Tibial artery (tissue), 4 donors: ENCODE measurements around the gene HMCN2.

Experiments used
- DNase-seq, 2 donors: peaks; one replicate each; pipeline ENCODE4 v3.0.0-alpha.2; 2019
- H3K27ac ChIP-seq, 2 donors: fragments of 200-600 bp; sonication (generic) in 1 of 2; 1 replicate in 1 of 2; 2 replicates in 1 of 2; pipeline ENCODE4 v1.5.1; 2018 to 2019; ENCODE audit warnings: mild to moderate bottlenecking in 1 of 2
- H3K27me3 ChIP-seq, 2 donors: fragments of 200-600 bp; sonication (generic) in 1 of 2; one replicate each; pipeline versions ENCODE4 v1.5.1 to v1.6.0; 2016 to 2019
- H3K36me3 ChIP-seq, 3 donors: fragments of 200-600 bp; sonication (generic) in 2 of 3; one replicate each; pipeline ENCODE4 v1.5.1; 2016 to 2019; ENCODE audit warnings: mild to moderate bottlenecking in 2 of 3
- H3K4me1 ChIP-seq, 4 donors: fragments of 200-600 bp; sonication (generic) in 2 of 4; 1 replicate in 3 of 4; 2 replicates in 1 of 4; pipeline ENCODE4 v1.5.1; 2016 to 2019
- H3K4me3 ChIP-seq, 2 donors: fragments of 200-600 bp; sonication (generic) in 1 of 2; 1 replicate in 1 of 2; 2 replicates in 1 of 2; pipeline ENCODE4 v1.5.1; 2018 to 2019; ENCODE audit warnings: mild to moderate bottlenecking in 2 of 2
- H3K9me3 ChIP-seq, 3 donors: fragments of 200-600 bp; sonication (generic) in 1 of 3; one replicate each; pipeline ENCODE4 v1.5.1; 2016 to 2019
- CTCF ChIP-seq, 2 experiments: fragments of 200-600 bp in 1 of 2; fragments of 450-650 bp in 1 of 2; IDR thresholded peaks; one replicate each; pipeline ENCODE4 v1.5.1; 2017 to 2019; ENCODE audit warnings: antibody characterized with exemption in 2 of 2, mild to moderate bottlenecking in 1 of 2, moderate library complexity in 1 of 2
- intact Hi-C: fragments of 100-400 bp; cut with DNase I; formaldehyde crosslinking; loops from one replicate; pipeline ENCODE4 v1.15.0; 2023; ENCODE audit warnings: low total_unique reads

HMCN2 gene

DNA sequence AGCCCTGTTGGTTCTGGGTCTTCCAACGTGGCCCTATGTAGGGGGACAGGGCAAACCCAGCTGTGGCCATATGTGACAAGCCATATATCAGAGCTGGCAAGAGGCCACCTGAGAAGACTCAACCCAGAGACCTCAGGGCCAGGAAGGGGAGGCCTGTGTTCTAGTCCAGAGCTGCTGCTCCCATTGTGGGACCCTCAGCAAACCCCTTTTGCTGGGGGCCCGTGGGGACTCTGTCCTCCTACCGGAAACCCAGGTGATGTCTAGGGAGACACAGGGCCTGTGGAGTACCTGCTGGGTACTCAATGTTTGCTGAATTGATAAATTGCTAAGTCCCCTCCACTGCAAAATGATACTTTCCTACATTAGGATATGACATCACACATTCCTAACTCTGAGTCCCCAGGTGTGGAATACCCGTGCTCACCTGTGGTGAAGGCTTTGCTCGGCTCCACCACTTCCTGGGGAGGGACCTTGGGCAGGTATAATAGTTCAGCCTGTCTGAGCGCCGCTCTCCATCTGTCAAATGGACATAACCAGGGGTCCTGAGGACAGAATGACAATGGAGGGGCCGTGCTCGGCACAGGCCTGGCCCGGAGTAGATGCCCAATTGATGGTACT lies 140.8 kb downstream of the HMCN2 start:
- no peak overlapping the region for H3K4me3 ChIP-seq
- TF ChIP-seq CTCF (IDR thresholded peaks at IDR 0.05), result no peak

DNA sequence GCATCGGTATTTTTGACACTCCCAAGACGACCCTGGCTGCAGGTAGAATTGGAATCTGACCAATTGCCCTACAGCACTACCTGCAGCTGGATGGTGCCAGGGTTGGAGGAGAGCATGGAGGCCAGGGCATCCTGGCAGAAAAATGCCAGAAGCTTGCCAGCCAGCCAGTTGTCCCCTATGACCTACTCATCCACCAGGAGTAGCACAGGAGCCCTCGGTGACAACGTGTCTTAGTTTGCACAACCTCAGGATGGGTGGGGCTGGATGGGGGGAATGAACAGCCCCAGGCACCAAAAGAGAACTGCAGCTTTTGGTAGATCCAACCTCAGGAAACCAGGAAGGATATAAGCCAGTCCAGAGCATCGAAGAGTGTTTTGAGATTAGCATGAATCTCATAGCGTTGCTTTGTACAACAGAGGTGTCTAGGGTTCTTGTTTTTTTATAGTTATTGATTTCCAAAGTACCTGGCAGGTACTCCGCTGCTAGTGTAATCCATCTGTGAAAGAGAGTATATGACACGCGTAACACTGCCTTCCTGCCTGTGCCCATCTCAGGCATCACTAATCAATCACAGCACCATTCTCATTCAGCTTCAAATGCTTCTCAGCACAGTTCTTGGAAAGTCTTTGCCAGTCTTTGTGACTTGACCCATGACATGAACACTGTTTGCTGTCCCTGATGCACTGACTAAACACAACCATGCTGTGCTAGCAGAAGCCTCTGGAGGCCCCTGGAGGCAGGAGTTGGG lies 142.5 kb downstream of the HMCN2 start:
- no peaks in the 10 kb centered on the region for H3K9me3 ChIP-seq
- no peak for TF ChIP-seq CTCF (IDR thresholded peaks at IDR 0.05)
- no peak overlapping the region for H3K27ac ChIP-seq
- H3K4me3 ChIP-seq, result no peak overlapping the region
- intact Hi-C loops, result no loop called here
- no peak for DNase-seq
- no peaks in the 10 kb centered on the region for H3K4me1 ChIP-seq
- H3K36me3 ChIP-seq, result peaks cover 0 to 5% (median 0%) of the 10 kb centered on the region in 3 donors
- peaks cover 0 to 4% of the 10 kb centered on the region in 2 donors for H3K27me3 ChIP-seq

More for the DNA sequence above, 140.8 kb downstream of the HMCN2 start:
- no peak for DNase-seq
- H3K36me3 ChIP-seq, result peaks cover 0 to 5% (median 0%) of the 10 kb centered on the region in 3 donors
- no peak overlapping the region for H3K27ac ChIP-seq
- no peaks in the 10 kb centered on the region for H3K9me3 ChIP-seq
- no peaks in the 10 kb centered on the region for H3K4me1 ChIP-seq
- intact Hi-C loops, result no loop called here
- H3K27me3 ChIP-seq, result peaks cover 0 to 11% of the 10 kb centered on the region in 2 donors

DNA sequence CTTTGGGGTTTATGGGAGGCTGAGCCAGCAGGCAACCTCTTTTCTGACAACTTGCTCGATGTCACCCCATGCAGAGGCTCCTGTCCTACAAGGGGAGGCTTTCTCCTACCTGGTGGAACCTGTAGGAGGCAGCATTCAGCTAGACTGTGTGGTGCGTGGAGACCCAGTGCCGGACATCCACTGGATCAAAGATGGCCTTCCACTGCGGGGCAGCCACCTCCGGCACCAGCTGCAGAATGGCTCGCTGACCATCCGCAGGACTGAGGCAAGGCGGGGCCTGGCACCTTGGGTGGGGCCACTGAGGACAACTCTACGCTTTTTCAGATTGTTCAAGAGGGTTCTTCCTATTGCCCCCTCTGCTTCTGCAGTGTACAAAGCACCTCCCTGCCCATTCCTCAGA lies 143.1 kb downstream of the HMCN2 start:
- Histone ChIP-seq H3K27ac (no peak overlapping the region), H3K4me1 (no peaks in the 10 kb centered on the region), H3K27me3 (no peaks in the 10 kb centered on the region), H3K36me3 (peaks cover 0 to 5% (median 0%) of the 10 kb centered on the region in 3 donors), H3K9me3 (no peaks in the 10 kb centered on the region), H3K4me3 (no peak overlapping the region)
- intact Hi-C loops, result no loop called here
- no peak for TF ChIP-seq CTCF (IDR thresholded peaks at IDR 0.05)
- DNase-seq, result no peak

DNA sequence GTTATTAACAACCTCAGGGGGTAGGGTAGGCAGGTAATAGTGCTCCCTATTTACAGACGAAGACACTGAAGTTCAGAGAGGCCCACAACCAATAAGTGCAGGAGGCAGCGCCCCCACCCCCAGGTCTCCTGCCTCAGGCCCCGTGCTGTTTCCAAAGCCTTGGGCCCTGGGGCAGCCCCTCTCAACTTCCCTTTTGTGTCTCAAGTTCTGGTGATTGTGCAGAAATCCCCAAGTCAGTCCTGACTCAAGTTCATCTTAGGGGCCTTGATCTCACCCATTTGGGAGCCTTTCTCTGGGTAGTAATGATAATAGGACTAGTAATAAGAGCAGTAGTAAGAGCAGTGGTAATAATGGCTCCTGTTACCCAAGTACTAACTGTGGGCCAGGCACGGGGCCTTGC lies 143.7 kb downstream of the HMCN2 start:
- Histone ChIP-seq H3K4me1 (no peaks in the 10 kb centered on the region), H3K36me3 (peaks cover 0 to 5% (median 0%) of the 10 kb centered on the region in 3 donors), H3K9me3 (no peaks in the 10 kb centered on the region), H3K27ac (no peak overlapping the region), H3K4me3 (no peak overlapping the region), H3K27me3 (no peaks in the 10 kb centered on the region)
- intact Hi-C loops, result no loop called here
- no peak for DNase-seq
- TF ChIP-seq CTCF (IDR thresholded peaks at IDR 0.05), result no peak

GRCh38 chr9:130410443-130410842 lies 144.9 kb downstream of the HMCN2 start:
- H3K4me1 ChIP-seq, result no peaks in the 10 kb centered on the region
- no peak for TF ChIP-seq CTCF (IDR thresholded peaks at IDR 0.05)
- intact Hi-C loops, result no loop called here
- H3K9me3 ChIP-seq, result no peaks in the 10 kb centered on the region
- H3K4me3 ChIP-seq, result no peak overlapping the region
- peaks cover 0 to 5% (median 0%) of the 10 kb centered on the region in 3 donors for H3K36me3 ChIP-seq
- no peak for DNase-seq
- peaks cover 0 to under 1% of the 10 kb centered on the region in 2 donors for H3K27me3 ChIP-seq
- H3K27ac ChIP-seq, result no peak overlapping the region
